ENCODE data around the gene ELMO3. TPM values are rescaled to one million over a fixed set of nuclear protein-coding genes. Genes with fewer than 3 reads are reported as not detected.

Gene ELMO3
- polyA plus RNA-seq, 6 donors from 2014 or later = 0.14 to 0.48 (median 0.39) TPM; not detected in 1

- no peaks in the 10 kb centered on the region for H3K9me3 Mint-ChIP-seq
- peak overlapping the region in 6 of 8 donors; percentile 15 to 74 (median 54) for H3K4me3 Mint-ChIP-seq
- peaks cover 6 to 21% of the 10 kb centered on the region in 2 donors for H3K36me3 Mint-ChIP-seq
- ATAC-seq (ENCODE audit: low read depth in 2 of 2) = peak in 1 of 2 donors; percentile 32
- H3K27ac Mint-ChIP-seq = peak overlapping the region in 2 of 6 donors; percentile 78 to 86
- peaks cover 20 to 31% (median 23%) of the 10 kb centered on the region in 3 donors for H3K4me1 Mint-ChIP-seq
- DNase-seq = no peak
- no peaks in the 10 kb centered on the region for H3K27me3 Mint-ChIP-seq
Measured at GRCh38 chr16:67199808-67200198, 872 bp downstream of the ELMO3 start.

- Mint-ChIP-seq H3K4me3 (no peak overlapping the region), H3K27me3 (no peaks in the 10 kb centered on the region), H3K9me3 (no peaks in the 10 kb centered on the region), H3K4me1 (peaks cover 19 to 30% (median 23%) of the 10 kb centered on the region in 3 donors), H3K36me3 (peaks cover 6 to 21% of the 10 kb centered on the region in 2 donors), H3K27ac (no peak overlapping the region)
- no peak for ATAC-seq (ENCODE audit: low read depth in 2 of 2)
- no peak for DNase-seq
Measured at GRCh38 chr16:67200491-67200890, 1.6 kb downstream of the ELMO3 start.

GRCh38 chr16:67201411-67202345 is 2.7 kb downstream of the ELMO3 start:
- Mint-ChIP-seq H3K27ac (peak overlapping the region in 1 of 6 donors; percentile 54), H3K4me3 (no peak overlapping the region), H3K9me3 (no peaks in the 10 kb centered on the region), H3K4me1 (peaks cover 13 to 18% (median 15%) of the 10 kb centered on the region in 3 donors), H3K27me3 (no peaks in the 10 kb centered on the region), H3K36me3 (peaks cover 2 to 11% of the 10 kb centered on the region in 2 donors)
- DNase-seq = no peak
- ATAC-seq (ENCODE audit: low read depth in 2 of 2) = no peak

GRCh38 chr16:67202426-67202825 is 3.5 kb downstream of the ELMO3 start:
- Mint-ChIP-seq H3K27me3 (no peaks in the 10 kb centered on the region), H3K9me3 (no peaks in the 10 kb centered on the region), H3K4me3 (no peak overlapping the region), H3K36me3 (peaks cover 0 to 6% of the 10 kb centered on the region in 2 donors), H3K27ac (no peak overlapping the region), H3K4me1 (peaks cover 5 to 13% (median 12%) of the 10 kb centered on the region in 3 donors)
- ATAC-seq (ENCODE audit: low read depth in 2 of 2) (no peak), DNase-seq (no peak)

- H3K4me3 Mint-ChIP-seq = no peak overlapping the region
- ATAC-seq (ENCODE audit: low read depth in 2 of 2) (no peak), DNase-seq (no peak)
- peaks cover 5 to 12% (median 11%) of the 10 kb centered on the region in 3 donors for H3K4me1 Mint-ChIP-seq
- no peak overlapping the region for H3K27ac Mint-ChIP-seq
- H3K27me3 Mint-ChIP-seq = no peaks in the 10 kb centered on the region
- H3K36me3 Mint-ChIP-seq = peaks cover 0 to 6% of the 10 kb centered on the region in 2 donors
- H3K9me3 Mint-ChIP-seq = no peaks in the 10 kb centered on the region
Measured at GRCh38 chr16:67202956-67203493, 4.1 kb downstream of the ELMO3 start.

- peak overlapping the region in 1 of 6 donors; percentile 66 for H3K27ac Mint-ChIP-seq
- ATAC-seq (ENCODE audit: low read depth in 2 of 2) (no peak), DNase-seq (no peak)
- H3K36me3 Mint-ChIP-seq = peaks cover 0 to 6% of the 10 kb centered on the region in 2 donors
- no peaks in the 10 kb centered on the region for H3K27me3 Mint-ChIP-seq
- H3K4me1 Mint-ChIP-seq = peaks cover 0 to 8% (median 5%) of the 10 kb centered on the region in 3 donors
- H3K4me3 Mint-ChIP-seq = no peak overlapping the region
- H3K9me3 Mint-ChIP-seq = no peaks in the 10 kb centered on the region
Measured at GRCh38 chr16:67204076-67204475, 5.1 kb downstream of the ELMO3 start.

- H3K4me1 Mint-ChIP-seq = peaks cover 0 to 3% (median 0%) of the 10 kb centered on the region in 3 donors
- ATAC-seq (ENCODE audit: low read depth in 2 of 2) = no peak
Measured at GRCh38 chr16:67206129-67206837, 7.4 kb downstream of the ELMO3 start.

GRCh38 chr16:67206838-67207248 is 7.9 kb downstream of the ELMO3 start:
- no peak for ATAC-seq (ENCODE audit: low read depth in 2 of 2)

More at GRCh38 chr16:67206129-67206837, 7.4 kb downstream of the ELMO3 start:
- H3K4me3 Mint-ChIP-seq = no peak overlapping the region
- no peaks in the 10 kb centered on the region for H3K9me3 Mint-ChIP-seq
- no peaks in the 10 kb centered on the region for H3K36me3 Mint-ChIP-seq
- H3K27ac Mint-ChIP-seq = peak overlapping the region in 2 of 6 donors; percentile 43 to 61
- H3K27me3 Mint-ChIP-seq = no peaks in the 10 kb centered on the region
- DNase-seq = no peak

GRCh38 chr16:67207249-67208091 is 8.5 kb downstream of the ELMO3 start:
- no peak for ATAC-seq (ENCODE audit: low read depth in 2 of 2)
- no peak overlapping the region for H3K4me3 Mint-ChIP-seq
- H3K4me1 Mint-ChIP-seq = peaks cover 0 to 3% (median 0%) of the 10 kb centered on the region in 3 donors
- no peak overlapping the region for H3K27ac Mint-ChIP-seq
- H3K27me3 Mint-ChIP-seq = no peaks in the 10 kb centered on the region
- DNase-seq = no peak
- no peaks in the 10 kb centered on the region for H3K9me3 Mint-ChIP-seq
- no peaks in the 10 kb centered on the region for H3K36me3 Mint-ChIP-seq

More at GRCh38 chr16:67206838-67207248, 7.9 kb downstream of the ELMO3 start:
- no peaks in the 10 kb centered on the region for H3K27me3 Mint-ChIP-seq
- H3K36me3 Mint-ChIP-seq = no peaks in the 10 kb centered on the region
- H3K4me1 Mint-ChIP-seq = peaks cover 0 to 3% (median 0%) of the 10 kb centered on the region in 3 donors
- H3K27ac Mint-ChIP-seq = peak overlapping the region in 2 of 6 donors; percentile 43 to 47
- no peak overlapping the region for H3K4me3 Mint-ChIP-seq
- no peaks in the 10 kb centered on the region for H3K9me3 Mint-ChIP-seq
- DNase-seq = no peak

- Mint-ChIP-seq H3K4me3 (no peak overlapping the region), H3K27ac (peak overlapping the region in 1 of 6 donors; percentile 59)
- no peak for ATAC-seq (ENCODE audit: low read depth in 2 of 2)
Measured at GRCh38 chr16:67208154-67208896, 9.4 kb downstream of the ELMO3 start.

GRCh38 chr16:67209565-67209964 is 10.6 kb downstream of the ELMO3 start:
- ATAC-seq (ENCODE audit: low read depth in 2 of 2) = no peak
- H3K4me3 Mint-ChIP-seq = no peak overlapping the region
- DNase-seq = no peak
- H3K27me3 Mint-ChIP-seq = no peaks in the 10 kb centered on the region
- H3K36me3 Mint-ChIP-seq = no peaks in the 10 kb centered on the region
- peaks cover 0 to 3% (median 0%) of the 10 kb centered on the region in 3 donors for H3K4me1 Mint-ChIP-seq
- H3K9me3 Mint-ChIP-seq = no peaks in the 10 kb centered on the region
- H3K27ac Mint-ChIP-seq = no peak overlapping the region

More at GRCh38 chr16:67208154-67208896, 9.4 kb downstream of the ELMO3 start:
- peaks cover 0 to 3% (median 0%) of the 10 kb centered on the region in 3 donors for H3K4me1 Mint-ChIP-seq
- no peak for DNase-seq
- H3K9me3 Mint-ChIP-seq = no peaks in the 10 kb centered on the region
- no peaks in the 10 kb centered on the region for H3K36me3 Mint-ChIP-seq
- no peaks in the 10 kb centered on the region for H3K27me3 Mint-ChIP-seq
